HG03520 (cell line): ENCODE results near the gene SLAMF9.
A peak's percentile ranks its signal among the peaks of the same experiment; 100 is the strongest.

Experiments used
- ATAC-seq: cut with Tn5 transposase; IDR thresholded peaks from one replicate; pipeline ENCODE4 v1.9.1; 2021; ENCODE audit warnings: mild to moderate bottlenecking, moderate library complexity; ENCODE audit not compliant: unreplicated experiment

Gene SLAMF9

DNA sequence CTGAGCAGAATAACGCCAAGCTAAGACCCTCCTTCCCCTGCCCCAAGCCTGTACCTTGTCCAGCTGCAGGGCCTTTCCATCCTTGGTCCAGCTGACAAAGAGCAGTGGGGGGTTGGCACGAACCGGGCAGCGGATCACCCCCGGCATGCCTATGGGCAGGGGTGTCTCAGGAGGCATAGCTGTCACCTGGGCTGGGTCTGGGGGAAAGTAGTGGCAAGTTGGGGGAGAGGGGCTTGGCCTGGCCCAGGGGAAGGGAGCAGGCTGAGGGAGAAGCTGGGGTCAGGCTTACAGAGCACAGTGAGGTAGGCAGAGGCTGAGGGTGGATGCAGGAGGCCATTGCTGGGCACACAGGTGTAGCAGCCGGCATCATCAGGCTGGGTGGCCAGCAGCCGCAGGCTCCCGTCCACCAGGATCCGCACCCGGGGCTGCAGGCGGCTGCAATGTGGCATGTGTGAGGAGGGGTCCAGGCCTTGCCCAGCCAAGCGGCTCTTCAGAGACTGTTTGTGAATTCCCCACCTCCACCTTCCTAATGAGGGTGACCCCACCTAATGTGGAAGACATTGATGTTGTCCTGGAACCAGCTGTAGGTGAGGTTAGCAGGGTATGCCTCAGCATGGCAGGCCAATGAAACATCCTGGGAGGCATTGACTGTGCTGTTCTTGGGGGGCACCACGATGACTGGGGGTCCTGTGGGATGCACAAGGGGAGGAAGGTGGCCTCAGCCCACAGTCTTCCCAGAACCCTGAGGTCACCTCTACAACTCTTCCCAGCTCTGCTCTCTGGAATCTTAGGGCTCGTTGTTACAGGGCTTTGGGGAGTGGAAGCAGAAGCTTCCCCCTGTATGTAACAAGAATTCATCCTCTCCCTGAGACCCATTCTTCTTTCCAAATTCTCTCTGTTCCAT is 19.6 kb downstream of the SLAMF9 start:
- no peak for ATAC-seq

DNA sequence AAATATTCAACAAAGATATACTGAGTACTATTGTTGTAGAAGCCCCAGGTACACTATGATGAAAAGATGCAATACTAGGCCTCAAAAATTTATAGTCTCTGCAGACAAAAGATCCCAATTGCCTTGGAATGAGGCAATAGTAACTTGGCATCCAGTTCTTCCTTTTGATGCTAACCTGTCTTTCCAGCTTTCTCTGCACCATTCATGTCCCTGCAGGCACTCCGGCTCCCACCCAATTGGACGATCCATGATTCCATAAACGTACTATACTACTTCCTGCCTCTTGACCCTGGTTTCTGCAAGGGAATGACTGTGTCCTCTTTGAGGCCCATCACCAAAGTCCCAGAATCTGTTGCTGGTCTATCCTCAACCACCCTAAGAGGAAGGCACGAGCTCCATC is 20.7 kb downstream of the SLAMF9 start:
- ATAC-seq, result no peak

DNA sequence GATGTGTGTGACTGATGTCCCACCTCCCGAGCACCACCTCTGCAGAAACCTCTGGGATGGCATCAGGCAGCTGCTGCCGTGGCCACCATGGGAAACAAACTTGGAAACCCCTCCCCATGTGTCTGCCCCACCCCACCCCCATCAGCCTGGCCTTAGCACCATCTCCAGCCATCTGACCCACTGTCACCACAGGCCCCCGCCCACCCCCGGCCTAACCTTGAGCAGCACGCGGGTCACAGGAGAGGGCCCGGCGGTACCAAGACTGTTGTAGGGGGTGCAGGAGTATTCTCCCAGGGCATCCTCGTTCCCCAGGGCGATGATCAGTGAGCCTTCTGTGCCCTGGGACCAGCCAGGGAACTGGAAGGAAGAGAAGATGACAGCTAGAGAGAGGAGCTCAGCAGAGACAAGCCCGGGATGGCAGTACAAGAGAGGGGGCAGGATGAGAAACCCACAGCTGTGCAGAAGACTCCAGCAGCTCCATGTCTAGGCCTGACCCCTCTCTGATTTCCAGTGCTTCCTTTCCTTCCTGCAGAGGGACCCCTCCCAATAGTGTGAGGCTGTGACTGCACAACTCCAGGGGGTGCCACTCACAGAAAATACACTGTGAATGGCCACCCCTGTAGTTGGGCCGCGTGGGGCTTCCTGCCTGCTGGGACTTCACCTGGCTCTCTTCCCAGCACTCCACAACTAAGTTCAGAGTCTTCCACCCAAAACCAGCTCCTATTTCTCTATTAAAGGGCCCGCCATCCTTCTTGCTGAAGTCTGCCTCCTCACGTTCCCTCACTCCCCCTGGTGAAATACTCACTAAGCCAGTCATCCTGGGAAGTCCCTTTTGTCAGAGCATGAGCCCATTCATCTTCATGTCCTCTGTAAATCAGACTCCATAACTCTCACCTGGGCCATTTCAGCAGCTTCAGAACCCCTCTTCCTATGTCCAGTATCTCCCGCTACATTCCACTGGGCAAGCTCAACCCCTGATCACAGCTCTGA is 21.4 kb downstream of the SLAMF9 start:
- ATAC-seq, result no peak

DNA sequence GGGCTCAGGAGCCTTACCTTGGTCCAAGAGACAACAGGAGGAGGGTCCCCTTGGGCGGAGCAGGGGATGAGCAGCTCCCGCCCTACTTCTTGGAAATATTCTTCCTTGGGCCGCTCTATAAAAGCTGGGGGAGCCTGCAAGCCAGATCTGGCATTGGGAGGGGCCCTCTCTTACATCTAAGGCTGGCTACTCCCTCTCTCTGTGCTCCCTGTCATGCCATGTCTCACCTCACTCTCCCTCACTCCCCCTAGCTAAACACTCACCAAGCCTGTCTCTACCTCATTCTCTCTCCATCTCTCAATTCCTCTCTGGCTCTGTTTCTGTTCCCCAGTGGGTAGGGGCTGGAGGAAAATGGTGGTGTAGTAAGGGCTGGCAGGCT is 22.3 kb downstream of the SLAMF9 start:
- ATAC-seq, result no peak

DNA sequence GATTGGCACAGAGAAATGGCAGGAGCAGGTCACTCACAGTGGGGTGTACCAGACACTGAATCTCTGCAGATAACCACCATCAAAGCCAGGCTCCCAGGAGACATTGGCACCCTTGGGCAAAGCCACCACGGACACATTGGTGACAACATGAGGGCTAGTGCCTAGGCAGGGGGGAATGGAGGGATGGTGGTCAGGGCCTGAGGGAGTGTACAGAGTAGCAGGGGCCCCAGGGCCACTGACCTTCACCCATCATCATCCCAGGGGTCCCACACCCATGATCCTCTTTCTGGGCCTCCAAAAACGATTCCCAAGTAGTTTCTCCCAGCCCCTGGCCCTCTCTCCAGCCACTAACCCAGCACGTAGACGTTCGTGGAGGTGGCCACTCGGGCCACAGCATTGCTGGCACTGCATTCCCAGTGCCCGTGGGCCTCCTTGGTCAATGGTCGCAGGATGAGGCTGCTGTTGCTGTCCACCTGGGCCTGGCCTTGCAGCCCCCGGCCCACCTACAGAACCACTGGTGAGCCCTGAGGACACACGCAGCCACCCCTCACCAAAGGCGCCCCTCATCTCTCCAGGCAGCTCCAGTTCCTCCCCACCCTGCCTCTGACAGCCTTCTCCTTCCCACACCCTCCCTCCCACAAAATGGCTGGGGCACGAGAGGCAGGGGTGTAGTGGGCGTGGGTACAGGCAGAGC is 22.8 kb downstream of the SLAMF9 start:
- no peak for ATAC-seq

DNA sequence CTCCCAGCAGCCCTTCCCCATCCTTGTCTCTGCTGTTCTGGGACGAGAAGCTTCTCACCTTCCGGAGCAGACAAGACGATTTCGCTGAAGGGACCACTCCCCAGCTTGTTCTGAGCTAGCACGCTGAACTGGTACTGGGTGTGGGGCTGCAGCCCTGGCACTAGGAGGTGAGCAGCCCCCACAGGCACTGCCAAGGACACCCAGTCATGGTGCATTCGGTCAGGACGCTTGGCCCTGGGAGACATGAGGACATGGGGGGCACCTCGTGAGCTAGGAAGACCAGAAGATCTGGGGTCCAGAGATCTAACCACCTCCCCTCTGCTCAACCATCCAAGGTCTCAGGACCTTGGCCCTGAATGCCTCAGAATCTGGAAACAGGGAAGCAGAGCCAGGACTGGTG is 23.4 kb downstream of the SLAMF9 start:
- ATAC-seq, result no peak

DNA sequence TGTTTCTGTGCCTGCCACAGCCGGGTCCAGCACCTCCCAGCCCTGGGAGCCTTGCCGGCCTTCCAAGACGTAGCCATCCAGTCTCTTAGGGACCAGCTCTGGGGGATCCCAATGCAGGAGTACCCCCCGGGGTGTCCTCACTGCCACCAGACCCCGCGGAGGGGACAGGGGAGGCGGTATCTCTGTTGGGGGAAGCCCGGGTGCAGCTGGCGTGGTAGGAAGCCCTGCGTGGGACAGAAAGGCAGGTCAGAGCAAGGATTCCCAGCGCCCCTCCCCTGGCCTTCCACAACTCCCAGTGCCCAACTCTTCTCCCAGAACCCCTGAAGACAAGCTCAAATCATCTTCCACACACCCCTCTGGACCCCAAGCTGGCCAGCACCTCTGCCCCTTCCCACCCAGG is 23.8 kb downstream of the SLAMF9 start:
- ATAC-seq, result no peak

DNA sequence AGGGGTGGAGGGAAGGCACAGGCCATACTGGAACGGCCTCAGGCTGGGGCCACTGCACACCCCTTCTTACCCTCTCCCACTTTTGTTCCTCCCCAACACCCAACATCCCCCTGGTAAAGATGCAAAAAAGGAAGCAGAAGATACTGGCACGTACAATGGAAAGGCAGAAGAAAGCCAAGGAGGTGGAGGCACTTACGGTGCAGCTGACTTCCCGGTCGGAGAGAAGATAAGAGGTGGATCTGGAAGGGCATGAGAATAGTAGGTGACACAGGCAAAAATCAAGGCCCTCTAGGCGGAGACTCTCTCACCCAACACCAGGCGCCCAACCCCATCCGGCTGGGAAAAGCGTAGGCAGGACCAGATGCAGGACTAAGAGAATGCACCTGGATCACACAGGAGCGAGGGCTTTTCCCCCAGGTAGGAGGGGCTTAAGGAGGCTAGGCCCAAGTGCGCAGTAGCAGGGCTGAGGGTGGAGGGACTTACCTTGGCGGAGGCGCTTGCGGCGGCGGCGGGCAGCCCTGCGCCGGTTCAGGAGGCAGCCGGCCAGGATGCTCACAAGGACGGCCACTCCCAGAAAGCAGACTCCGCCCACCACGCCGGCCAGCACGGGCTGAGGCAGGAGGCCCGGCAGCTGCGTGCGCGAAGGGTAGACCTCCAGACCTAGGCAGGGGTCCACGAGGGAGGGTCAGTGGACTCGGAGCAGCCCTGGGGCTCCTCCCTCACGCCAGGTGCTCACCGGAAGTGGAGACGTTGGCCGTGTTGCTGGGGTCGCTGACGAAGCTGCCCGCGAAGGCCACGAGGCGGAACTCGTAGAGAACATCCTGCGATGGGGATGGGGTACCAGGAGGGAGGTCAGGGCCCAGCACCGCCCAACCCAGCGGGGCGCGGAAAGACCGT is 24.6 kb downstream of the SLAMF9 start:
- ATAC-seq, result no peak

DNA sequence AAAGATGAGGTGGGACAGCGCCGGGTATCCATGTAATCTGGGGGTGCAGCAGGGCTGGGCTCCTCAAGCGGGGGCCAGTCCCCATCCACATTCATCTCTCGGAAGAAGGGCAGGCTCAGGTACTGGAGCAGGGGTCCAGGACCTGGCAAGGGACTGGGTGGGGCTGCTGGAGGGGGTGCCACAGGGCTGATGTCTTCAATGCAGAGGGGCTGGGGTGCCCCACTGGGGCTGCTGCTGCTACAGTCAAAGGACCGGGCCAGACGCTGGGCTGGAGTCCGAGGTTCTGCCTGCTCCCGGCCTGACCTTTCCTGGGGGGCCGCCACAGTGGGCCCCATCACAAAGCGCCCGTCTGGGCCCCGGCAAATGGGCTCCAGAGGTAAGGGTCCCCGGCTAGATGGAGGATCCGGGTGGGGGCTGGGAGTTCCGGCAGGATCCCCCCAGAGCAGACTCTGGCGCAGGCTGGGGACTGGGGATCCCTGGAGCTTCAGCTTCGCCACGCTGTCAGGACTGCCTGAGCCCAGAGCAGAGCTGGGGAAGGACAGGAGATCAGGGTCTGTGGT is 25.5 kb downstream of the SLAMF9 start:
- no peak for ATAC-seq

DNA sequence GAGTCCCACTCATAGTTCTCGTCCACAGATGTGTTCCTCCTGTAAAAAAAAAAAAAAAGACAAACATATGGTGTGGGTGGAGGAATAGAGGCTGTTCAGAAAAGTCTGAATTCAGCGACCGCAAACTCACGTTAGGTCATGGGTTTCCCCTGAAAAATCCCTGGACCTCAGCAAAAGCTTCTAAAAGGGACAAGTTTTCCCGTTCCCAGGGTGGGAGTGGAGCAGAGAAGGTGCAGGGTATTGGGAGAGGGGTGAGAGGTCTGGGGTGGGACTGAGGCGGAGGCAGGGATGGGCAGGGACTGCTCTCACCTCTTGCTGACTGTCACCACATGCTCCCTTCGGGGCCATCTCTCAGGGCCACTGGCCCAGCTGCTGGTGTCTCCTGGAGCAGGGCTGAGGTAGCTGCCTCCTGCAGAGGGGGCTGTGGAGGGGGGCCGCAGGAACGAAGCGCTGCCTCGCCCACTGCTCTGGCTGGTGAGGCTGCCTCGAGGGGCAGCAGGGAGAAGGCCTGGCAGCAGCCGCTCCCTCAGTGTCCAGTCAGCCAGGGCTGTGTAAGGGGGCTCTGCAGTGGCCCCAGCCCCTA is 26.1 kb downstream of the SLAMF9 start:
- ATAC-seq, result no peak

DNA sequence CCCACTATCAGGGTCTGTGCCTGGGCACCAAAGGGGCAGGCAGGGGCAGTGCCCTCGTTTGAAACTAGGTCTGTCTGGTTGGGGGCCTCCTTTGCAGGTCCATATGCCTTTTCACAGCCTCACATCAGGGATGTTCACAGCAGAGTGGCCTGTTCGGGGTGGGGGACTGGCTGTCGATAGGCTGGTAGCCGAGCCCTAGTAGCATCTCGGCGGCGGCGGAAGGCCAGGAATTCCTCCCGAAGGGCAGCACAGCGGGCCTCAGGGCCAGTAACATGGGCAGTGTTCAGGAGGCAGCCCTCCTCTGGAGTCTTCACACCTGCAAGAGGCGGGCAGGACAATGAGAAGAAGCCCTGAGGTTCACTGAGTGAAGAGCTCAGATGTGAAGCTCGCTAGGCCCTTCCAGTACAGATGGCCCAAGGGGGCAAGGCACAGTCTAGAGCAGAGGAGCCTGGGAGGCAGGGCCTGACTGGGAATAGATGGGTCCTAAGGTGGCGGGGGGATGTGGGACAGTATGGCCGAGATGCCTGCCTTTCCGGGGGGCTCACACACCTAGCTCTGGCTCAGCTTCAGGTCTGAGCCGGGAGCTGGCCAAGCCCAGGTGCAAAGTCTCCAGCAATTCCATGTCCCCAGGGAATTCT is 26.7 kb downstream of the SLAMF9 start:
- no peak for ATAC-seq

DNA sequence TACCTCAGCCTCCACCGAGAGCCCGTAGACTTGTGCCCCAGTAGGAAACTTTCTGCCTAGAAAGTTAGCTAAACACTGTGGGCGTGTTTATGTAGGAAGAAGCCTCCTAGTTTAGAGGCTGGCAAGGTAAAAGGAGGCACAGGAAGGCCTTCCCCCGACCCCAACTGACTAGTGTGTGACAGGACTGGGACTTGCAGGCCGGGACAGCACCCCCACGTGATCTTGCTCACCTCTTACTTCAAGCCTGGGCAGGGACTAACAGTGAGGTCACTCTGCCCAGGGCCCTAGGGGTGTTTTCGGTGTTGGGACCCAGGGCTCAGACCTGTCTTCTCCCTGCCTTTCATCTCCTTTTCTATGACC is 28.3 kb downstream of the SLAMF9 start:
- peak; percentile 0 for ATAC-seq

DNA sequence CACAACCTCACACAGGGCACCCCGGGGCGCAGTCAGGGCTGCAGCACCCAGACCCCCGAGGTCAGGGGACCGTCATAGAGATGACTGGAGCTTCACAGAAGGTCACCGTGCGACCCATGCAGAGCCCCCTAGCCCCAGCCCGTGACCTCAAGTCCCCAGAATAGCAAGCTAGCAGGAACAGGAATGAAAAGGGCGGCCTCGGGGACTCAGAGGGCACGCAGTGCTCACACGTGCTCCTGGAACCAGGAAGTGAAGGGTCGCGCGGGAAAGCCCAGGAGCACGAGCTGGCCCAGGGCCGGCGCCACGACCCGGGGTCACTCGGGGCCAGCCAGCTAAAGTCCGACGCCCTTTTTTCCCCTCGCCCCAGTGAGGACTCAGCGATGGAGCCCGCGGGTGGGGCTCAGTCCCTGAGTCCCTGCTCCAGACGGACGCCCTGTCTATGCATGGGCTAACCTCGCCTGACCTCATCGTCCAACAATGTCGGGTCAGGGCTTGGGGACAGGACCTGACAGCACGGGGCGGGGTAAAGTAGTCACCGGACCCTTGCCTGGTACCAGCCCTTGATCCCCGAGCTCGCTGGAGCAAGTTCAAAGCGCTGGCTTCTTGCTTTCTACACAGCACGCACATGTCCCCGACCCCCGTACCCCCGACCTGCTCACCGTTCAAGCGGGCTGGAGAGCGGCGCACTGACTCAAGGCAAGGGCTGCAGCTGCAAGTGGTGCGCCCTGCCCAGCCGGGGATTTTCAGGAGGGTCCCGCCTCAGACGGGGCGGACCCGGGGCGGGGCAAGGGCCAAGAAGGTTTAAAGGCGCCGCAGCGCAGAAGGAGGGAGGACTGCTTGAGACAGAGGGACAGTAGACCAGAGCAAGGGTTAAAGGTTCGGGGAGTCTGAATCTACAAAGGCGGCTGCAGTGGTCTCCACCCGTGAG is 29.0 kb downstream of the SLAMF9 start, which contains the start of gene TAGLN2:
TSS of gene TAGLN2 (minus strand) at position 717 of the 928 bp plus-strand sequence. CDS start 4,998 bp downstream, outside the sequence.
- peak; percentile 40 for ATAC-seq

DNA sequence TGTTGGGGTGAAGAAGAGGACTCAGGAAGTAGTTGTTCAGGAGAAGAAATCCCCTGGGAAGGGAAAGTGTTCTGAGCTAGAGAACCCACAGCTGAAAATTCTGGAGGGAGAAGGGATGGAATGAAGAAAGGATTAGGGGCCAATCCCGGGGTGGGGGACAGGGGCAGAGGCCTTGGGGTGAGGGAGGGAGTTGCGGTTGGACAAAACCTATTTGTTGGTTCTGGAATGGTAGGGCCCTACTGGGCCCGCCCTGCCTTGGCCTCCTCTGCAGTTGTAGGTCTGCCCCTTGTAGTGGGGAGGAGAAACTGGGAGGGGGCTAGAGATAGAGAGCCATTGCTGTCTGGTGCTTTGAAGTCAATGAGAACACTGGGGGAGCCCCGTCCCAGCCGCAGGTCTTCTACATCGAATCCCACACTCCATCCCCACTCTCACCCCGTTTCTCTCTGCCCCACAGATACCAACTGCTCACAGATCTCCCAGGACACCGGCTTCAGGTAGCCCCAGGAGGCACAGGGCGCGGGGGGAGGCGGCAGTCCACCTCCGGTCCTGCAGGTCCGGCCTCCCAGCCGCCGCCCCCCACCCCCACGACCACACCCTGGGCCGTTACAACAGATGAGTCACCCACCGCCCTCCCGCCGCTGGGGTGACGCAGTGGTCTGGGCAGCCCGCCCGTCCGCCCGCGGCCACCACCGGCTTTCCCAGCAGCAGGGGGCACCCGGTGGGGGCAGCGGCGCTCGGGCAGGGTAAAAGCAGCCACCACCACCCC is 29.8 kb downstream of the SLAMF9 start:
- no peak for ATAC-seq

DNA sequence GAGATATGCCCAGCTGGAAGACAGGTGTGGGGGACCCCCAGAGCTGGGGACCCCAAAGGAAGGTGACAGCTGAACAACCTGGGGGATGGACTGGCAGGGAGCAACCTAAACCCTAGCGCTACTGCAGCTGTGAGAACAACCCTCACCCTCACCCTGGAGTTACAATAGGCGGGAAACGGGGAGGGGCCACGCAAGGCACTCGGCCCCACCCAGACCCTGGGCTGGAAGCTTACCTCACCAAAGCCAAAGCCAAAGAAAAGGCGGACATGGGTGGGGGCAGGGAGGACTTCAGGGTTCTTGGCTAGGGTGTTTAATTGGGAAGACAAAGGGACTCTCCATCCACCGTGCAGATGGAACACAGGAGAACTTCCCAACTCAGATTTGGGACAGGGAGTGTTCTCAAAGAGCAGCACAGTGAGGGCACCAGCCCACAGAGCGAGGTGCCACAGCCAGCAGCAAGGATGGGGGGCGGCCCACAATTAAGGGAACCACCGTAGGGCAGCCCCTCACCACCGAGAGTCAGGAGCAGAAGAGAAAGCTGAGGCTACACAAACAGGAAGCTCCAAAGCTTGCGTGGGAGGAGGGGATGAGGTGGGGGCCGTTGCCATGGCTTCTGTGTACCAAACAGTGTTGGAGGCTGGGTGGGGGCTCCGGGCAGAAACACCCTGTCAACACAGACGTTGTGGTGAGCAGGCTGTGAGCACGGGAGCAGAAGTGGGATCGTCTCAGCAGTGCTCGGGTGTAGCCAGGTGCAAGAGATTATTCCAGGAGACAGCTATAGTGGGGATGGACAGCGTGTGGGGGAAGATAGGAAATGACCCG is 30.6 kb downstream of the SLAMF9 start:
- peak; percentile 31 for ATAC-seq

DNA sequence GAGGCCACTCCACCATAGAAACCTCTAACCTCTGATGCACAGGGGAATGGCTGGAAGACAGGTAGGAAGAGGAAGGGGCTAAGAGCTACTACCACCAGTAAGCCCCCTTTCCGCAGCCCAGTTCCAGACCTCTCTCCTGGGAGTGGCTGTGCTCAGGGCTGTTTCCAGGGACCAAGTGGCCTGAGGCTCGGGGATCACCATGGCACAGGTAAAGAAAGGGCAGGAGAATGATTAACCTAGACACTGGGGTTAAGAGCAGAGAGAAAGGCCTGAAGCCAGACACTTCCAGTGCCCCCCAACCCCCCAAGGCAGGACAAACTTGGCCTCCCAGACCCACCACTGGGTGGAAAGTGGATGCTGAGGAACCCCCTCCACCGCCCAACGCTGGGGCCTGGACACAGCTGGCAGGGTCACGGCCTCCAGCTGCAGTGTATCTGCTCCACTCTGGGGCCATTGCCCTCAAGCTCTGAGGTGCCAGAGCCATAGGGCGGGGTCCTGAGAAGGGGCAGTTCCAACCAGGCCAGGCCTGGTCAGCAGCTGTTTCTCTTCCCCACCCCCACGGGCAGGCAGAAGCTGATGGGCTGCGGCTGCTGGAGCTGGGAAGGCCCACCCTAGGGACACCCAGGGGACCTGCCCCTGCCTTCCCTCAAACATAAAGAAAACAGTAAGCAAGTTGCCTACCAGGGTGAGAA is 31.4 kb downstream of the SLAMF9 start:
- ATAC-seq, result no peak
